Left colon (tissue), 2 donors: ENCODE measurements around the gene MRPL43. TPM values are rescaled to one million over a fixed set of nuclear protein-coding genes. Genes with fewer than 3 reads are reported as not detected.
"Not testable (repeated sequence)": the region's sequence is repeated elsewhere in the genome, so short reads cannot be mapped to it uniquely, and the experiment has no call there.

Experiments used
- ATAC-seq: fragments of 200-7000 bp; cut with Tn5 transposase; one replicate; pipeline ENCODE4 v1.9.1; 2020; ENCODE audit warnings: mild to moderate bottlenecking, moderate library complexity
- DNase-seq, 2 donors: peaks; one replicate each; pipeline ENCODE4 v3.0.0-alpha.2; 2020
- intact Hi-C, 2 donors: fragments of 100-400 bp; cut with DNase I in 1 of 2; cut with micrococcal nuclease in 1 of 2; formaldehyde crosslinking; loops; one replicate each; pipeline versions ENCODE4 v1.11.2 to v1.14.0; 2022; cut with DNase I, micrococcal nuclease
- total RNA-seq, 2 donors: library from RNA; stranded (reverse); fragmentation: NEBNext Ultra II Directional; extraction: Animal tissue kit (Norgen Biotek cat#: 25700); gene quantifications; one replicate each; pipeline ENCODE4 v1.2.1, GENCODE V29; 2021
- donor health status: DM: no; HTN: no; CAD: no.
- donor health status: DM: yes; HTN: yes; CAD: no.

MRPL43 gene
- total RNA-seq, 2 donors from 2014 or later: 66.9 to 69.3 TPM

DNA sequence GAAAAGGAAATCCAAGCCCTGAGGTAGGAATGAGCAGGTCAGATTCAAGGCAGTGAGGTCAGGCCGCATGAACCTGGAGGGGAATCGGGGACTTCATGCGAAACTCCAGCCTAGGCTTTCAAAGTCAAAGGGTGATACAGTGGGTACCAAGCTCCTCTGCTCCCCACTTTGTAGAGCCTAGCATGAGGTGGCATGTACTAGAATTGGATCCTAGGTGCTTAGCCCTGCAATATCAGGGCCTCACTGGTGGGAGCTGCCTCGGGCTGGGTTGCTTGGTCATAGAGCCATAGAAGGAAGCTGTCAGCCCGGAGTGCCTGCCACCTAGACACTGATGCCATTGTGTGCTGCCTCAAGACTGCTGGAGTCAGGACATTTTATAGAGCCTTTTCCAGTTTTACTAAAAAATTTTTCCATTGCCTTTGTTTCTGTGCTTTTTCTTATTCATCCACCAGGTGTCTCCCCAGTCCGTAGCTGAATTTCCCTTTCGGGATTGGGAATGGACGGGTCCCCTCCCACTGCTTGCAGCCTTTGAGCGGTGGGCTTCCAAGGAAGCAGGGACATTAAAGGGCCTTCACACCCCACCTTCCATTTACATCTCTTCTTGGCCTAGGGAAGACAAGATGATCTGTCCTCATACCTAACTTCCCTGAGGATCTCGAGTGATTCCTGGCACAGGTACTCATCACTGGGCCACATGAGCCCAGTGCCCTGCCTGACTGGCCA, 6.8 kb upstream of the MRPL43 start:
- intact Hi-C loops: no loop called here
- no peak for DNase-seq

GRCh38 chr10:100989088-100989487, 1.8 kb upstream of the MRPL43 start:
- DNase-seq: no peak
- intact Hi-C loops: no loop called here
- ATAC-seq: no peak

More for the DNA sequence above, 6.8 kb upstream of the MRPL43 start:
- no peak for ATAC-seq

DNA sequence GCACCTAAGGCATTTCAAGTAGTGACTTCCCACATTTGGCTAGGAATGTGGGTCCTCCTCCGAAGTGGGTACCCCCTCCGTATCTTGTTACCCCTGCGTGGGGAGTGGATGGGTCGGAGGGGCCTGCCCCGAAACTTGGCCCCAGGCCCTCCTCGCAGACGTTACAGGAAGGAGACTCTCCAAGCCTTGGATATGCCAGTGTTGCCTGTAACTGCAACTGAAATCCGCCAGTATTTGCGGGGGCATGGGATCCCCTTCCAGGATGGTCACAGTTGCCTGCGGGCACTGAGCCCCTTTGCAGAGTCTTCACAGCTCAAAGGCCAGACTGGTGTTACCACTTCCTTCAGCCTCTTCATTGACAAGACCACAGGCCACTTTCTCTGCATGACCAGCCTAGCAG, 869 bp upstream of the MRPL43 start:
- DNase-seq: no peak
- intact Hi-C loops: no loop called here
- no peak for ATAC-seq

DNA sequence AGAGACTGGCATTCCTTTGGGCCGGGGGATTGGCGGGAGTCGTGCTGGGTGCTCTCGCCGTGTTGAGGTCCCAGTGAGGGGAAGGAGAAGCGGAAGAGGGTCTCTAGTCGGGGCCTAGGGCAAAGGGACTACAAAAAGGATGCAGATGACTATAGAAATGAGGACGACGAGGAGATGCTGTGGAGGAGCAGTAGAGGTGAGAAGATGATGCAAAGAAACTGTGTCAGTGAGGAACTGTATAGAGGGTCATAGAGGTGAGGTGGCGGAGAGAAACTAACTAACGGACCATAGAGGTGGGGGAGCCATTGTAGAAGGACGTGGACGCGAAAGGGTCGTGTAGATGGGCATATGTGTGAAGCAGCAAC, 370 bp upstream of the MRPL43 start:
- ATAC-seq (no peak), DNase-seq (no peak)
- intact Hi-C loops: no loop called here

- ATAC-seq (peak; percentile 18), DNase-seq (peak in 1 of 2 donors; percentile 34)
- intact Hi-C loops: no loop called here
These were observed 710 bp downstream of the MRPL43 start for GRCh38 chr10:100986623-100986951.

DNA sequence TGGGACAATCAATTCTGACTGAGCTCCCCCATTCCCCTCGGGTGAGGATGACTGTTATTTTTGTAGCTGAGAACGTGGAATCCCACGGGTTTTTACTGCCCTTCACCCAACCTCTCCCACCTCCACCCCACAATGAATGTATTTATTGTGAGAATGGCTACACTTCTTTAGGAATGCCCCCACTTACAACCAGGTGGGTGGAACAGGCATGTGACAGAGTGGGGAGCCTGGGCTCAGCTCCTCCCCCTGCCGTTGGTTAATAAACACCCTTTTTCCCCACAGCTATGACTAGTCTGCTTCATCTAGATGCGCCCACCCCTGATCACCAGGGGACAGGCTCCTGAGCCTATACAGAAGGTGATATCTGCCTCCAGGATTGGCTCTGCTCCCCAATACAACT, 2.0 kb downstream of the MRPL43 start:
- ATAC-seq: no peak
- intact Hi-C loops: no loop called here

DNA sequence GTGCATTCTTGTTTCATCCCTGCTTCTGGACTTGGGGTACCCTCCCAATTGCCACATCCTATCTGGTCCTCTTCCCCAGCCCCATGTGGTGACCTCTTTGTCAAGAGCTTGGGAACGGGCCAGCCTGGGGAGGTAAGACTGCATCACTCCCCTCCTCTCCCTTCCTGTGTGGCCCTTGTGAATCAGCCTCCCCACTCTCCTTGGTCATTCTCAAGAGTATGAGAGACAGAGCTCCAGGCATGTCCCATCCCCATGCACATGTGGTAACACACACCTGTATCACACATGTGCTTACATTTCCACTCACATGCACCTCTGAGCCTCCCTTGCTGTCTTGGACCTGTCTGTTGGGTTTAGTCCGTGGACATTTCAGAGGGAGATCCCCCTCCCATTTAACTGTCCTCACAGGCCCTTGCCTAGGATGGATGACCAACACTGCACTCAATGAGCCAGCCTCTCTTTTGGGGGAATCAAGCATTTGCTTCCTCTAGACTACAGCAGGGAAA, 2.6 kb downstream of the MRPL43 start:
- intact Hi-C loops: no loop called here
- ATAC-seq (no peak), DNase-seq (peak; percentile 5 to 14)

More for the DNA sequence above, 2.0 kb downstream of the MRPL43 start:
- peak in 1 of 2 donors; percentile 18 for DNase-seq

DNA sequence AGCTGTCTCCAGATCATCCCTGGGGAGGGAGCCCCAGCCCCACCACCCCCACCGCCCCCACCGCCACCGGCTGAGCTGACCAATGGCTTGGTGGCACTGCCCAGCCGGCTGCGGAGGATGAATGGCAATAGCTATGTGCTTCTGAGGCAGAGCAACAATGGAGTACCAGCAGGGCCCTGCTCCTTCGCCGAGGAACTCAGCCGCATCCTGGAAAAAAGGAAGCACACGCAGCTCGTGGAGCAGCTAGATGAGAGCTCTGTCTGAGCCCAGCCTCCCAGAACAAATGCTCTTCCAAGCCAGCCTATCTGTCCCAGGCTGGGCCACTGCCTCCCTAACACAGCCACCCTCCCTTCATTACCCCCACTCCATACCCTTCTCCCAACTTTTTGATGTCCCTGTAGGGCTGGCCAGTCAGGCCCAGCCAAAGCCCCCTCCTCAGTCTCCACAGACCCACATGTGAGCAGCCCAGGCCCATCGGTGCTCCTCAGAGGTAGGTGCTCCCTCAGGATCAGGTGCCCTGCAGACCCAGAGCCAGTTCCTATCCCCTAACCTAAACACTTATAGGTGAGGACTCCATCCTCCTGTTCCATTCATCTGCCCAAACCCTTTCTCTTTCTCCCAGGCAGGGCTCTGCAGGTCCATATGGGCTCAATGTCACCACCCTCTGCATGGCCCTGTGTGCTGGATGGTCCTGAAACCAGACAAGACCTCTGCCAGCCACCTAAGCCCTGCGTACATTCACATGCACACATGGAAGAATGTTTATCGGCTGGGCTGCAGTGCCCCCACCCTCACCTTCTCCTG, 3.2 kb downstream of the MRPL43 start:
- intact Hi-C loops: no loop called here
- peak; percentile 6 to 23 for DNase-seq
- no peak for ATAC-seq

DNA sequence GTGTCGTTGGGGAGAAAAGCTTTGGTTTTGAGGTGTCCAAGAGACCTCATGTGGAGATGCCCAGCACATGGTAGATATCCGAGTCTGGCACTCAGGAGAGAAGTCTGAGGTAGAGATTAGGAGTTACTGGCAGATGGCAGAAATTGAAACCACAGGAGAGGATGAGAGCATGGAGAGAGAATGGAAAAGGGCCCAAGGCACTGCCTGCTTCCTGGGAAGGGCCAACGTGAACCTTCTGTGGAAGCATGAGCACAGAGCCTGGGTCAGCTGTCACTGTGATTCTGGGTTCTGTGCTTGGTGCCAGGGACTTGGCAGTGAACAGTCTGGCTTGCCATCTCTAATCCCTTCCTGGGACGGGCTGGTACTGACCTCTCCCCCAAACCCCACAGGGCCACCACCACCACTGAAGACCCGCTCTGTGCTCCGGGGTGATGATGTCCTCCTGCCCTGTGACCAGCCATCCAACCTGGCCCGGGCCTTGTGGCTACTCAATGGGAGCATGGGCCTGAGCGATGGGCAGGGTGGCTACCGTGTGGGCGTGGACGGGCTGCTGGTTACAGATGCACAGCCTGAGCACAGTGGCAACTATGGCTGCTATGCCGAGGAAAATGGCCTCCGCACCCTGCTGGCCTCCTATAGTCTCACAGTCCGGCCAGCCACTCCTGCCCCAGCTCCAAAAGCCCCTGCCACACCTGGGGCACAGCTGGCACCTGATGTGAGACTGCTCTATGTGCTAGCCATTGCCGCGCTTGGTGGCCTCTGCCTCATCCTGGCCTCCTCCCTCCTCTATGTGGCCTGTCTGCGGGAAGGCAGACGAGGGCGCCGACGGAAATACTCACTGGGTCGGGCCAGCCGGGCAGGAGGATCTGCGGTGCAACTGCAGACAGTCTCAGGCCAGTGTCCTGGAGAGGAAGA, 4.1 kb downstream of the MRPL43 start:
- DNase-seq: peak in 1 of 2 donors; percentile 5
- intact Hi-C loops: no loop called here
- ATAC-seq: no peak

DNA sequence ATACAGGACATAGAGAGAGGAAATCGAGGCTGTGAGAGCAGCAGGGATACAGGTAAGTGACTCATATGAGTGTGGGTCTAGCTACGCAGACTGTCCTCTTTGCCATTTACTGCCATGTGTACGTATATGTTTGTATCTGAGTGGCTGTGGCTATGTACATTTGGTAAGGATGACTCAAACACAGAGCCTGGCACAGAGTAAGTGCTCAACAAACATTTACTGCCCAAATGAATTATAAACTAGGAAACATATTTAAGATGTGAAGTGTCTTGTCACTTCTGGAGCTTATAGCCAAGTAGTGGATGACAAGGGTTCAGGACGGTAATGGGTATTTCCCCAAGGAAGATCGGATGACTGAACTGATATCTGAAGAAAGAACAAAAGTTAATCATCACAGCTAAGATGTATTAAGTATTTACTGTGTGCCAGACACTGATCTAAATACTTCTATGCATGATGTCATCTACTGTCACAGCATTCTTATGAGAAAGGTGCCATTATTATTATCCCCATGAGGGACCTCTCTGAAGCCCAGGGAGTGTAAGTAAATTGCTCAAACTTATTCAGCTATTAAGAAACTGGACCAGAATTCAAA, 6.0 kb downstream of the MRPL43 start:
- ATAC-seq (no peak), DNase-seq (no peak)
- intact Hi-C loops: no loop called here

DNA sequence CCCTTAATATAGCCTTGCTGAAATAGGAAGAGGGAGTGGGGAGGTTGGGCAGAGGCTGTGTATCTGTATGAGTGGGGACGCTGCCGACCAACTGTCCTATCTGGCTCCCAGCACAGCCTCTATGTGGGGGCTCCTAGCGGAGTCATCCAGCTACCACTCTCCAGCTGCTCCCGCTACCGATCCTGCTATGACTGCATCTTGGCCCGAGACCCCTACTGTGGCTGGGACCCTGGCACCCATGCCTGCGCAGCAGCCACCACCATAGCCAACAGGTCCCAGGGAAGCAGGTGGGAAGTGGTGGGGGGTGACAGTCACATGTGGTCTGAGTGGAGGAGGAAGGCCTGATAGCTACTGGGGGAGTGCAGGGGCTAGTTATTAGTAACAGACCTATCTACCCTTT, 6.6 kb downstream of the MRPL43 start:
- no peak for ATAC-seq
- intact Hi-C loops: no loop called here
- DNase-seq: no peak

- DNase-seq: no peak
- ATAC-seq: no peak
- intact Hi-C loops: no loop called here
These were observed 7.0 kb downstream of the MRPL43 start for GRCh38 chr10:100980311-100980710.

DNA sequence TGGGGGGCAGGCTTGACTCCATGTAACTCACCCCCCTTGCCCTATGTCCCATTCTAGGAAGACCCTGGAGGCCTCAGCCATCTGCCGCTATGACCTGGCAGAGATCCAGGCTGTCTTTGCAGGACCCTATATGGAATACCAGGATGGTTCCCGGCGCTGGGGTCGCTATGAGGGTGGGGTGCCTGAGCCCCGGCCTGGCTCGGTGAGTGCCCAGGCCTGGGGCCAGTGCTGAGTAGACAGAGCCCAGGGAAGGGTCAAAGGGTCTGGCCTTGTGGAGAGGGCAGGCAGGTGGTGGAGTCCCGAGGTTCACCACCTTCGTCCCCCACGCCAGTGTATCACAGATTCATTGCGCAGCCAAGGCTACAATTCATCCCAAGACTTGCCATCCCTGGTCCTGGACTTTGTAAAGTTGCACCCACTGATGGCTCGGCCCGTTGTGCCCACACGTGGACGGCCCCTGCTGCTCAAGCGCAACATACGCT, 7.5 kb downstream of the MRPL43 start:
- ATAC-seq: no peak
- intact Hi-C loops: no loop called here
- no peak for DNase-seq

GRCh38 chr10:100978901-100979195, 8.4 kb downstream of the MRPL43 start:
- DNase-seq (no peak), ATAC-seq (no peak)
- intact Hi-C loops: no loop called here

DNA sequence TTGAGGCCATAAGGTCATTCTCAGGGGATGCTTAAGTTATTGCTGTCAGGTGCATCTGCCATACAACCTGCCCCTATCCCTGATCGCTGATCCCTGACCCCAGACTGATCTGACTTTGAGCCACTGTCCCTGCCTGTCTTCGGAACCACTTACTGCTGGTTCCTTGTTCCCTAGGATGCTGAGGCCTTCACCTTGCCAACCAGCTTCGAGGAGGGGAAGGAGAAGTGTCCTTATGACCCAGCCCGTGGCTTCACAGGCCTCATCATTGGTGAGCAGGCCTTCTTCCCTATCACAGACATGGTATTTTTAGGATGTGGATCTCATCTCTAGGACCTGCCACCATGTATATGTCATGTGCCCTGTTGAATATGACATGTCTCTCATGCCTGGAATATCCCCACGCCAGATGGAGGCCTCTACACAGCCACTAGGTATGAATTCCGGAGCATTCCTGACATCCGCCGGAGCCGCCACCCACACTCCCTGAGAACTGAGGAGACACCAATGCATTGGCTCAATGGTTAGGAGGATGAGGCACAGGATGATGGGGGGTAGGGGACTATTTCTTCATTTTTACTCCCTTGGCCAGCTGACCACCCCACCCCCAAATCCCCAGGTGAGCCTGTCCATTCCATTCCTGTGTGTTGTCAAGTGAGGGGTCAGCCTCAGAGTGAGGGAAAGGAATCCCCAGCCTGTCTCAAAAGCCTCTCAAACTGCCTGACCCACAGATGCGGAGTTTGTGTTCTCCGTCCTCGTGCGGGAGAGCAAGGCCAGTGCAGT, 9.0 kb downstream of the MRPL43 start:
- DNase-seq: no peak
- ATAC-seq: no peak
- intact Hi-C loops: no loop called here

GRCh38 chr10:100977436-100977835, 9.9 kb downstream of the MRPL43 start:
- intact Hi-C loops: no loop called here

GRCh38 chr10:100976906-100977305, 10.4 kb downstream of the MRPL43 start:
- ATAC-seq (no peak), DNase-seq (no peak)
- intact Hi-C loops: no loop called here

More at GRCh38 chr10:100977436-100977835, 9.9 kb downstream of the MRPL43 start:
- DNase-seq: no peak
- ATAC-seq: no peak

GRCh38 chr10:100975397-100975796, 11.9 kb downstream of the MRPL43 start:
- intact Hi-C loops, DNase-seq, ATAC-seq: not testable (repeated sequence)
